ENCODE results near the gene B9D1.

DNA sequence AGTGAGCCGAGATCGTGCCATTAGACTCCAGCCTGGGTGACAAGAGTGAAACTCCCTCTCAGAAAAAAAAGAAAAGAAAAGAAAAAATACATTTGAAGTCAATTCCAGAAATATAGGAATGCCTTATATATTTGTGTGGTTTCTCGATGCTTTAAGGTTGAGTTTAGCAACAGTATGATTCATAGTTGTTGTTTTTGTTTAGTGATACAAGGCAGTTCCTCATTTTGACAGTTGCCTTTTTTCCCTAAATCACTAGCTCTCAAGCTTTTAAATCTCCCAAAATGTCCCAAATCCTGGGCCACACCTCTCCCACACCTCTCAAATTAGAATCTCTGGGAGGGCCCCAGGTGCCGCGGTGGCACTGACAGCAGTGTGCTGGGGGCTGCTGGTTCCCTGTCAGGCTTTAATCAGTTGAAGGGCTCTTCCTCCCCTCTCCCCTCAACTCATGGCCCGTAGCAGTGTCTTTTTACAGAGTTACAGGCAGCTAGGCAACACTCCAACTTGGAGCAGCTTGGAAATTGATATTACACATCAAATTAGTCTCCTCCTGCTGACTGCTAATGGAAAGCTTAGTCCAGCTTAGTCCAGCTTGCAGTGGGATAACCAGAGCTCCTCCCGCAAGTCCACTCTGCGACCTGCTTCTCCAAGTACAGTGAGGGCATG is 66.9 kb downstream of the B9D1 start:
- TF ChIP-seq, protein P1, sequence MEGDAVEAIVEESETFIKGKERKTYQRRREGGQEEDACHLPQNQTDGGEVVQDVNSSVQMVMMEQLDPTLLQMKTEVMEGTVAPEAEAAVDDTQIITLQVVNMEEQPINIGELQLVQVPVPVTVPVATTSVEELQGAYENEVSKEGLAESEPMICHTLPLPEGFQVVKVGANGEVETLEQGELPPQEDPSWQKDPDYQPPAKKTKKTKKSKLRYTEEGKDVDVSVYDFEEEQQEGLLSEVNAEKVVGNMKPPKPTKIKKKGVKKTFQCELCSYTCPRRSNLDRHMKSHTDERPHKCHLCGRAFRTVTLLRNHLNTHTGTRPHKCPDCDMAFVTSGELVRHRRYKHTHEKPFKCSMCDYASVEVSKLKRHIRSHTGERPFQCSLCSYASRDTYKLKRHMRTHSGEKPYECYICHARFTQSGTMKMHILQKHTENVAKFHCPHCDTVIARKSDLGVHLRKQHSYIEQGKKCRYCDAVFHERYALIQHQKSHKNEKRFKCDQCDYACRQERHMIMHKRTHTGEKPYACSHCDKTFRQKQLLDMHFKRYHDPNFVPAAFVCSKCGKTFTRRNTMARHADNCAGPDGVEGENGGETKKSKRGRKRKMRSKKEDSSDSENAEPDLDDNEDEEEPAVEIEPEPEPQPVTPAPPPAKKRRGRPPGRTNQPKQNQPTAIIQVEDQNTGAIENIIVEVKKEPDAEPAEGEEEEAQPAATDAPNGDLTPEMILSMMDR (IDR thresholded peaks at IDR 0.05; ENCODE audit: poor library complexity): no peak
- TF ChIP-seq EZH2 (IDR thresholded peaks at IDR 0.05; ENCODE audit: borderline replicate concordance): no peak
